Parathyroid adenoma (tissue), 2 donors: ENCODE results near the gene ROBO1.

ENCODE experiments used
- H2AFZ ChIP-seq: fragments of 300-600 bp; sonication (generic); one replicate; pipeline ENCODE4 v1.7.0; 2017; ENCODE audit warnings: antibody characterized with exemption, mild to moderate bottlenecking
- H3K27ac ChIP-seq: fragments of 300-600 bp; sonication (generic); one replicate; pipeline ENCODE4 v1.7.0; 2017
- H3K27me3 ChIP-seq: fragments of 300-600 bp; sonication (generic); one replicate; pipeline ENCODE4 v1.7.0; 2017; ENCODE audit warnings: low read length; ENCODE audit not compliant: control insufficient read depth, insufficient read depth
- H3K36me3 ChIP-seq: fragments of 300-600 bp; sonication (generic); one replicate; pipeline ENCODE4 v1.7.0; 2017; ENCODE audit warnings: low read length; ENCODE audit not compliant: control insufficient read depth, insufficient read depth
- H3K4me1 ChIP-seq: fragments of 300-600 bp; sonication (generic); one replicate; pipeline ENCODE4 v1.7.0; 2017; ENCODE audit warnings: control low read depth
- H3K4me2 ChIP-seq: fragments of 300-600 bp; sonication (generic); one replicate; pipeline ENCODE4 v1.7.0; 2017; ENCODE audit warnings: low read length
- H3K4me3 ChIP-seq: fragments of 300-600 bp; sonication (generic); one replicate; pipeline ENCODE4 v1.7.0; 2017; ENCODE audit warnings: low read depth, low read length
- H3K79me2 ChIP-seq: fragments of 300-600 bp; sonication (generic); one replicate; pipeline ENCODE4 v1.7.0; 2017; ENCODE audit warnings: control low read depth
- H3K9ac ChIP-seq: fragments of 300-600 bp; sonication (generic); one replicate; pipeline ENCODE4 v1.7.0; 2017; ENCODE audit warnings: mild to moderate bottlenecking
- H3K9me3 ChIP-seq: fragments of 300-600 bp; sonication (generic); one replicate; pipeline ENCODE4 v1.7.0; 2017; ENCODE audit warnings: low read length; ENCODE audit not compliant: control insufficient read depth
- TF ChIP-seq, protein P1 (sequence below): fragments of 300-600 bp; sonication (generic); IDR thresholded peaks from one replicate; pipeline ENCODE4 v1.7.0; 2017; ENCODE audit warnings: antibody characterized with exemption, mild to moderate bottlenecking
- donor health status: primary hyperparathyroidism.

The ROBO1 gene

DNA sequence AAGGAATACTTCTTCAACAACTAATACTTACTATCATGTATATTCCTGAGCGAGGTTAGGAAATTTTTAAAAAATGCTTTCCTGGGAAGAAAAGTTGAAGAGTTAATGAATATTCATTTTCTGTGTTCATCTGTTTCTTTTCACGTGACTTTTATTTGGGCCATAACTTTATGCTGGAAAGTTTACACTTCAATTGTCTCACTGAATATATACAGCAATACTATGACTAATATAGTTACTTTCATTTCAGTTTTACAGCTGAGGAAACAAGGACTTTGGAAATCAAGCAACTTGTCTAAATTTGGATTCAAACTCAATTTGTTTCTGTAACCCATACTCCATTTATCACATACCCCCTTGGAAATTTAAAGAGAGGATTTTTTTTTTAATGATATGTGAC is 894.2 kb downstream of the ROBO1 start:
- Histone ChIP-seq H3K4me2 (no peak overlapping the region), H3K27me3 (no peaks in the 10 kb centered on the region), H3K79me2 (no peaks in the 10 kb centered on the region), H3K4me1 (no peaks in the 10 kb centered on the region), H3K9me3 (no peaks in the 10 kb centered on the region), H3K4me3 (no peak overlapping the region), H2AFZ (no peak overlapping the region), H3K9ac (no peak overlapping the region), H3K27ac (no peak overlapping the region), H3K36me3 (no peaks in the 10 kb centered on the region)
- TF ChIP-seq, protein P1, sequence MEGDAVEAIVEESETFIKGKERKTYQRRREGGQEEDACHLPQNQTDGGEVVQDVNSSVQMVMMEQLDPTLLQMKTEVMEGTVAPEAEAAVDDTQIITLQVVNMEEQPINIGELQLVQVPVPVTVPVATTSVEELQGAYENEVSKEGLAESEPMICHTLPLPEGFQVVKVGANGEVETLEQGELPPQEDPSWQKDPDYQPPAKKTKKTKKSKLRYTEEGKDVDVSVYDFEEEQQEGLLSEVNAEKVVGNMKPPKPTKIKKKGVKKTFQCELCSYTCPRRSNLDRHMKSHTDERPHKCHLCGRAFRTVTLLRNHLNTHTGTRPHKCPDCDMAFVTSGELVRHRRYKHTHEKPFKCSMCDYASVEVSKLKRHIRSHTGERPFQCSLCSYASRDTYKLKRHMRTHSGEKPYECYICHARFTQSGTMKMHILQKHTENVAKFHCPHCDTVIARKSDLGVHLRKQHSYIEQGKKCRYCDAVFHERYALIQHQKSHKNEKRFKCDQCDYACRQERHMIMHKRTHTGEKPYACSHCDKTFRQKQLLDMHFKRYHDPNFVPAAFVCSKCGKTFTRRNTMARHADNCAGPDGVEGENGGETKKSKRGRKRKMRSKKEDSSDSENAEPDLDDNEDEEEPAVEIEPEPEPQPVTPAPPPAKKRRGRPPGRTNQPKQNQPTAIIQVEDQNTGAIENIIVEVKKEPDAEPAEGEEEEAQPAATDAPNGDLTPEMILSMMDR, result no peak

DNA sequence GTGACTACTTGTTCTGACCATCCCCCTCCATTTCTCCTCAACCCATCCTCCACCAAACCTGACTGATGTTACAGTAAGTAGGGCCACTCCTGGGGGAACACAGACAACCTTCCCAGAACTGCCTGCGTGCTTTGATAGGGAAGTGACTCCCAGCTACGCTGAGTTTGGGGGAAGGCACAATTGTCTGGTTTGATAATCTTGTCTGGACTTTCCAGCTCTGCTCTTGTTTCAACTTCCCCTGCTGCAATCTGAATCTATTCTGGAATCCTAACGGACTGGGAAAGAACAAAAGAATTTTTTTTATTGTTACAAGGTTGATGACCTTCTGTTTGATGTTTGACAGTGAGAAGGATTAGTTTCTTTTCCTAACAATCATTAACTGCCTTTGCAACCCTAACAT is 895.6 kb downstream of the ROBO1 start:
- Histone ChIP-seq H3K4me3 (no peak overlapping the region), H3K27me3 (no peaks in the 10 kb centered on the region), H3K4me2 (no peak overlapping the region), H3K79me2 (no peaks in the 10 kb centered on the region), H2AFZ (no peak overlapping the region), H3K36me3 (no peaks in the 10 kb centered on the region), H3K4me1 (no peaks in the 10 kb centered on the region), H3K9me3 (no peaks in the 10 kb centered on the region), H3K27ac (no peak overlapping the region), H3K9ac (no peak overlapping the region)
- TF ChIP-seq, protein P1, result no peak

DNA sequence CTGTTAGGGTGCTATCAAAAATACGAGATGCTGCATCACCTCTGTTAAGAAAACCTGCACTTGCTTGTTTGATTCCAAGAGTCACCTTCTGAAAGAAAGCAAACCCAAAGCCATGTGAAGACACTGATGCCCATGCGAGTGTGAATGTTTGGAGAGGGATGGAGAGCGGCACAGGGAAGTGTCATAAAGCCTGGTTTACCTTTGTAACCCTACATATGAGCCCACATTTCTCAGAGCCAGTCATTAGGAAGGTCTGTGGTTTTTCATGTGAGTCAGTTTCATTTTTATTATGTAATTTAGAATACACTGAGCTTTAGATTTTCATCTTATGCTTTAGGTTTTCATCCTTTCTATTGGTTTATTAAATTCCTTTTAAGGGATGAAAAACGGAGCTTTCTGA is 896.8 kb downstream of the ROBO1 start:
- H3K4me2 ChIP-seq, result no peak overlapping the region
- no peak overlapping the region for H3K9ac ChIP-seq
- no peak overlapping the region for H3K4me3 ChIP-seq
- no peak overlapping the region for H2AFZ ChIP-seq
- no peaks in the 10 kb centered on the region for H3K9me3 ChIP-seq
- H3K27me3 ChIP-seq, result no peaks in the 10 kb centered on the region
- no peaks in the 10 kb centered on the region for H3K79me2 ChIP-seq
- TF ChIP-seq, protein P1, result no peak
- H3K36me3 ChIP-seq, result no peaks in the 10 kb centered on the region
- no peak overlapping the region for H3K27ac ChIP-seq
- no peaks in the 10 kb centered on the region for H3K4me1 ChIP-seq

GRCh38 chr3:78870484-78870883 is 897.3 kb downstream of the ROBO1 start:
- Histone ChIP-seq H3K4me1 (no peaks in the 10 kb centered on the region), H3K9me3 (no peaks in the 10 kb centered on the region), H3K27ac (no peak overlapping the region), H2AFZ (no peak overlapping the region), H3K36me3 (no peaks in the 10 kb centered on the region), H3K27me3 (no peaks in the 10 kb centered on the region), H3K9ac (no peak overlapping the region), H3K79me2 (no peaks in the 10 kb centered on the region), H3K4me3 (no peak overlapping the region), H3K4me2 (no peak overlapping the region)
- TF ChIP-seq, protein P1, result no peak

- TF ChIP-seq, protein P1, result no peak
- Histone ChIP-seq H3K4me1 (no peaks in the 10 kb centered on the region), H3K36me3 (no peaks in the 10 kb centered on the region), H3K9ac (no peak overlapping the region), H3K27ac (no peak overlapping the region), H3K9me3 (no peaks in the 10 kb centered on the region), H3K4me3 (no peak overlapping the region), H2AFZ (no peak overlapping the region), H3K27me3 (no peaks in the 10 kb centered on the region), H3K4me2 (no peak overlapping the region), H3K79me2 (no peaks in the 10 kb centered on the region)
Observed at GRCh38 chr3:78868570-78868969, 899.2 kb downstream of the ROBO1 start.
